Measurements from ENCODE around the gene CEP112.
A peak's percentile ranks its signal among the peaks of the same experiment; 100 is the strongest.
"Not testable (repeated sequence)": the region's sequence is repeated elsewhere in the genome, so short reads cannot be mapped to it uniquely, and the experiment has no call there.

Gene CEP112

DNA sequence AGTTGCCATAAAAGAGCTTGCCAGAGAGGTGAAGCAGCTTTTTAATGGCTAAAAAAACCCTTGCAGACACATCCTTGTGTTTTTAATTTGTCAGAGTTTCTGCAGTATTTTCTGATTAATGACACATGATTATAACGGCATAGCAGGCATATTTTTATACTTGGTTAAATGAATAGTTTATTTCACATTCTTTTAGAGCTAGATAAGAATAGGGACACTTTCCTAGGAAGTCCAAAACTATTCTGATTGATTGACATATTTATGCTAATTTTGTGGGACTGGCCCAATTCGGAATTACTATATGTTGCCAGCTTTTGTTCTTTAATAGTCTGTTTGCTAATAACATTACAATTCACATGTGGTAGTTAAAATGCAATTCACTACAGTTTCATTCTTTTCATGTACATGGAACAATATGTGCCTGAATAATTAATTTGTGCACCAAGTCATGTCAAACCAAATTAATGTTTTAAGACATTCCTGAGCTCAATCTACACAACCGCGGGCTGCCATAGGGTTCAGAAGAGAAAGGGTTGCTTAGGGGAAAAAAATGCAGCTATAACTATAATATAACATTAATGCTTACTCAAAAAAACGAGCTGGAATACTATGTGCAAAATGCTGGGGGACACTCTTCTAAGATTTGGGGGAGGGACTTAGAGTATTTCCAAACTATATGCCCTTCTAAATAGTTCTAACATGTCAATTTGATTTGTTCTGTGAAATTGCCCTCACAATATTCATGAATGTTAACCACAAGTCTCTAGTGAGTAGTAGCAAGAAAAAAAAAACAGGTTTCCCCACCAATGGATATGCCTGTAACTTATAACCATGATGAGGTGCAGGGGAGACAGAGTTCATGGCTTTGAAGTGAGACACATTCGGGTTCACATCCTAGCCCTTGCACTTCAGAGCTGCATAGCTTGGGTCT is 305.4 kb downstream of the CEP112 start:
- no peak for DNase-seq (ENCODE audit: low spot score)

DNA sequence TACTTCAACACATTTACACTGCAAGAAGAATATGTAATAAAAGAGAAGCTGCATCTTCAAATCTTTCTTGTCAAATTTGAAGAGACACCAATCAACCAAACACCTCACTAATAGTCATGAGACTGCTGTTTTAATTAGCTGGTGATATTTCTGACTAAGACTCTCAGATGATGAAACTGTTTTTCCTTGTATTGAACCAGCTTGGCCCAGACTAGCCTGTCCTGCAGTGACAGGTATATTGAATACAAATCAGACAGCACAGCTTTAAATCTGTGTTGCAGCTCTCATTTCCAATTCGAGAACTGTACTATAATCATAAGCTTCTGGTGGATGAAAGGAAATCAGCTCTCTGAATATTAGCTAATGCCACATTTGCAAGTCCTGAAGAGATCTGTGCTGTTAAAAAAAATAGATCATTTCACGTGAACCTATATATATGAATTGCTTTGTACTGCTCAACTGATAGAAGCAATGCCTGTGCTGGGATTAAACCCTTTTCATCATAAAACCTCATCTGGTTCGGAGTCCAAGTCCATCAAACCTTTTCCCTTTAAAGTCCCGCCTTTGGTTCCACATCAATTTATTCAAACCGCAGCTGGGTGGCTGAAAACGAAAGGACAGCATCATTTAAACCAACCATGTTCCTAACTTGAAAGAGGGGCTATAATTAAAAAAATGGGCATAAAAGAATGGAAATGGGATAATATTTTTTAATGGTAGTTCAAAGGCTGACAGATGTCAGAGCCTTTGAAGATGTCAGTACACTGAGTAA is 306.2 kb downstream of the CEP112 start:
- DNase-seq (ENCODE audit: low spot score) = no peak

DNA sequence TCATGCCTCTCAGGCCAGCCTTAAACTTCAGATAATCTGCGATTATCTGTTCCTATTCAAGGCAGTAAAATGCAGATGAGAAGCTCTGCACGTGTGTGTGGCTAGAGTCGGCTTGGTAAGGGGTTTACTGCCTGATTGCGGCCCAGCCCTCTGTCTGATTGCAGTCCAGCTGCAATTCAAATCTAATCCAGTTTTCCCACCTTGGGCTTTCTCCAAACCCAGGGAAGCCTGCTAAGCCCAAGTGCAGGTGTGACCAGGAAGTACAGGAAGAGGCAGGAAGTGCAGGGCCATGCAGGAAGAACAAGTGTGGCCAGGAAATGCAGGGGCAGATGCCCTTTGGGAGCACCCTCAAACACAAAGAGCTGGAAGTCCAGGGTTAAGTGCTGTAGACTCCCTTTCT is 314.9 kb downstream of the CEP112 start:
- peak; percentile 36 for DNase-seq (ENCODE audit: low spot score)

DNA sequence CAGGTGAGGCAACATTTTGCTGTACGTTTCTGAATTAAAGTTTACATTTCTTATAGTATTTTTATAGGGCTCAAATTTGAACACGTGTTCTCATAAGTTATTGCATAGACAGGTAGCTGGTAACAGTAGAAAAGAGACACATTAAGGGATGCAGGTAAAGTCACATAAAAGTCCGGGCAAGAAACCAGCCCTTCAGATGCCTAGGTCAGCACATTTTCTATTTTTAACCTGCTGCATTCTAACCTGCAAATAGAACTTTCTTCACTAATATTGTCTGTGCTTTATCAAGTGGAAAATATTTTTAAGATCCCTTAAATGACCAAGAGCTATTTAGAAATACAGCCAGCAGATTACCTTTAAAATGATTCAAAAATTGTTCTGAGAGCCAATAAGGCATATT is 323.1 kb downstream of the CEP112 start:
- no peak for DNase-seq (ENCODE audit: low spot score)

DNA sequence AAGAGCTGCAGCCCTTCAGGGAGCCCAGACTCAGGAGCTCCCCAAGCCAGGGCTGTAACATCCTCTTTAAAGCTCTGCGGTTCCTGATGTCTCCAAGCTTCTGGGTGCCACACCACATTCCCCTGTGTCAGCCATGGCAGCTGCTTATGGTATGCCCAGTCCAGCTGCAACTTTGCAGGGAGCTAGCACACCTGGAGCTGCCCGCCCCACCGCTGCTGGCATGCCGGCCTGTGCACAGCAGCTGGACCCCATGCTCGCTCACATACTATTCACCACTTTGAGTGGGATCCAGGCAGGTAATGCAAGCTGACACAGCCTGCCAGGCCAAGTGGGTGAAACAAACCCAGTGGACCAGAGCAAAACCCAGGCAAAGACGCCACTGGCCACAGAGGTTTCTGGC is 324.9 kb downstream of the CEP112 start:
- DNase-seq (ENCODE audit: low spot score) = no peak

DNA sequence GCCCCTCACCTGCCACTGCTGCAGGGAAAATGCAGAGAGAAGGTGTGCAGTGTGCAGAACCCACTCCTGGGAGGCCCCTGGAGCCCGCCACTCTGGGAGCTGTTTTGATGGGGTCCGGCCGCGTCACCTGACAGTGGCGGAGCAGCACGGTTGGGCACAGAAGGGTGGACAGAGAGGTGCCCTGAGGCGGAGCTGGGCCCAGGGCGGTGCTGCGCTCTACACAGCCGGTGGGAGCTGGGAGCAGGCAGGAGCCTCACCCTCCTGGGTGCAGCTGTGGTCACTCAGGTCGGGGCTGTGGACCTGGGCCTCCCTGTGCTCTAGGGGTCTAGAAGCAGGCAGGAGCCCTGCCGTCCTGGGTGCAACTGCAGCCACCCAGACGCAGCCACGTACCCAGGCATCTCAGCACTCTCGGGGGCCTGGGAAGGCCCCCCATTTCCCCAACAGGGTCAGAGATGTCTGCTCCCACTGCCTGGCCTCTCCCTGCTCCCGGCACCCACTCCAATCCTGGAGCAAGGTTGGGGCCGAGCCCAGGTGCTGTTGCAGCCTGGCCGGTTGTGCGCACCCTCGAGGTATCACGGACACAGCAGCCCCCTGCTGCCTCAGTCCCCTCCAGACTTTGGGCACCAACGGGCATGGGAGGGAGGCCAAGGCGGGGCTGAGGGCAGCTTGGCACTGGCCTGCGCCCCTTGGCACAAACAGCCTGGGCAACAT is 326.1 kb downstream of the CEP112 start:
- DNase-seq (ENCODE audit: low spot score) = no peak

DNA sequence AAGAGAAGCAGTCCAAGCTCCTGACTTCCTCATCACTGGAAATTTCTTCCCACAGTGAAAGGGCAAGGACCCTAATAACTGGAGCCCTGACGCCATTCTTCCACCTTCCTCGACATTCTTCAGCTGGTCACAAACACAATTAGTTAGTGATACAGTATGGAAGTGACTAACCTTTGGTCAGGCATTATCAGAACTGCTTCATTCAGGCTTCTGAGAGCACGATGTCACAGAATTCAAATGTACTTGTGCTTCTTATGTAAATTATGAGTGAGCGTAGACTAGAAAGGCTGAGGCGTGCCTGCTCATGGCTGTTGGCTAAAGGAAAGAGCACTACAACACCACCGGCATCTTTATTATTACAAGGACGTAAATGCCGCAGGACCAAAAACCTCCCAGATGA is 327.5 kb downstream of the CEP112 start:
- no peak for DNase-seq (ENCODE audit: low spot score)

DNA sequence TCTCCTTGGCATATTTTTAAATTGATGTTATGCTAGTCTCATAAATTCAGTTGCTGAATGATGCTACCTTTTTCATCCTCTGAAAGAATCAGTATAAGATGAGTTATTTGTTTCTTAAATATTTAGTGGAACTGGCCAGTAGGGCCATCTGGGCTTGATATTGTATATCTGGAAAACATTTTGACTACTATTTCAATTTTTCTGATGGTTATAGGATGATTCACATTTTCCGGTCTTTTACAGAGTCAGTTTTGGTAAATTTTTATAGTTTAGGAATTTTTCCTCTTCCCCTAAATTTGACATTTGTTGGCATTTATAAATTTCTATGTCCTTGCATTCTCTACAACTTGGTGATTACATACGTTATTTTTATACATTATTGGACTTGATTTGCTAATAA is 334.2 kb downstream of the CEP112 start:
- DNase-seq (ENCODE audit: low spot score) = no peak

DNA sequence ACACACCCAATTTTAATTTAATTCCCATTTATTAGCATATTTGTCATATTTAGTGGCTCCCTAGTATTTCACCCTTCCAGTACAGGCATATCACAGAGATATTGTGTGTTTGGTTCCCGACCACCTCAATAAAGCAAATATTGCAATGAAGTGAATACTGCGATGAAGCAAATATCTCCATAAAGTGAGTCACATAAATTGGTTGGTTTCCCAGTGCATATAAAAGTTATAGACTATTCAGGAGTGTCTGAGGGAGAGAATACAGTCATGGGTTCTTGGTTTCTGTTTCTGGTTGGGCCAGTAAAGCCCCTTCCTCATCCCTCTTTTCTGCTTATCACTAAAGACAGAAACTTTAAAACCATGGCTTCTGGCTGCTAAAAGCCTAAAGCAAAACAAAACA is 335.1 kb downstream of the CEP112 start:
- DNase-seq (ENCODE audit: low spot score) = no peak

DNA sequence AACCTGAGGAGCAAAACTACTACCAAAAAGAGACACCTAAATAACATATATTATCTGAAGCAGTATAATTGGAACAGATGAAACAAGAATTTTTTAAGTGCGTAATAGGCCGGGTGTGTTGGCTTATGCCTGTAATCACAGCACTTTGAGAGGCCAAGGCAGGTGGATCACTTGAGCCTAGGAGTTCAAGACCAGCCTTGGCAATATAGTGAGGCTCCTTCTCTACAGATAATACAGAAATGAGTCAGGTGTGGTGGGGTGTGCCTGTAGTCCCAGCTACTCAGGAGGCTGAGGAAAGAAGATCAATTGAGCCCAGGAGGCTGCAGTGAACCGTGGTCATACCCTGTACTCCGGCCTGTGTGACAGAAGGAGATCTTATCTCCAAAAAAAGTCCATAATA is 336.3 kb downstream of the CEP112 start:
- DNase-seq (ENCODE audit: low spot score) = no peak

DNA sequence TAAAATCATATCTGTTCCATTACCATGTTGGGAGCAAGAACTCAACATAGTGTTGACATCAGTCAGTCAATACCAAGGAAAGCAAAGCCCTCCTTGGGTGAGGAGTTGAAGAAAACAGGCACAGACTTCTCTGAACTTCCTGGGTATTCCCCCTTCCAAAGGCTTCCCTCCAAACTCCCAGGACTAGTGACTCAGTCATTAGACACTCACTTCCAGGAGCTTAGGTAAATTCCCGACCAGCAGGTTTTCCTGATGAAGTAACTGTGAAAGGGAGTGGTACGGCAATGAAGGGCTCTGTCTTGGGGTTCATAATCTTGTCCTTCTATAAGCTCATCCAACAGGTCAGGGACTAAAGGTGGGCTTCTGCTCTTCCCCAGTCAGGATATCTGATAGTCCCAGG is 336.7 kb downstream of the CEP112 start:
- no peak for DNase-seq (ENCODE audit: low spot score)

DNA sequence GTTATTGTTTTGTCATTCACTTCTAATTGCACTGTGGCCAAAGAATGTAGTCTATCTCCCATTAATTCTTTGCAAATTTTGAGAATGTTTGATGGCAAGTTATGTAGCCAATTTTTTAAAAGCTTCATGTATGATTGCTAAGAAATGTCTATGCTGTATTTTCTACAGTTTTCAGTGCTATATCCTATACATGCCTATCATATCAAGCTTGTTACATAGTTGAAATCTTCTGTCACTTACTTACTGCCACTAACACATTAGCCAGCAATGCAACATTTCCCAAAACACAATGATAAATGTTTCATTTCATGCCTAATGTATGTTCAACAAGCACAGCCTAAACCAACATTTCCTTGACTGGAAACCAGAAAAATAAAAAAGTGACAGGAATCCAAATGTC is 338.1 kb downstream of the CEP112 start:
- no peak for DNase-seq (ENCODE audit: low spot score)

DNA sequence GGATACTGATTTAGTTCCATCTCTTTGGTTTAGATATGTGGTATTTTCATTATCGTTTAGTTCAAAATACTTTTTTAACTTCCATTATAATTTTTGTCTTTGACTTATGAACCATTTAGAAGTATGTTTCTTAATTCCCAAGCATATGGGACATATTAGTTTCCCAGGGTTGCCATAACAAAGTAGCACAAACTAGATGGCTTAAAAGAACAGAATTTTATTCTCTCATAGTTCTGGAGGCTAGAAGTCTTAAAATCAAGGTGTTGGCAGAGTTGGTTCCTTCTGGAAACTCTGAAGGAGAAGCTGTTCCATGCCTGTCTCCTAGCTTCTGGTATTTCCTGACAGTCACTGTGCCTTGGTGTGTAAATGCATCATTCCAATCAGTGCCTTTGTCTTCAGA is 339.0 kb downstream of the CEP112 start:
- DNase-seq (ENCODE audit: low spot score) = no peak

DNA sequence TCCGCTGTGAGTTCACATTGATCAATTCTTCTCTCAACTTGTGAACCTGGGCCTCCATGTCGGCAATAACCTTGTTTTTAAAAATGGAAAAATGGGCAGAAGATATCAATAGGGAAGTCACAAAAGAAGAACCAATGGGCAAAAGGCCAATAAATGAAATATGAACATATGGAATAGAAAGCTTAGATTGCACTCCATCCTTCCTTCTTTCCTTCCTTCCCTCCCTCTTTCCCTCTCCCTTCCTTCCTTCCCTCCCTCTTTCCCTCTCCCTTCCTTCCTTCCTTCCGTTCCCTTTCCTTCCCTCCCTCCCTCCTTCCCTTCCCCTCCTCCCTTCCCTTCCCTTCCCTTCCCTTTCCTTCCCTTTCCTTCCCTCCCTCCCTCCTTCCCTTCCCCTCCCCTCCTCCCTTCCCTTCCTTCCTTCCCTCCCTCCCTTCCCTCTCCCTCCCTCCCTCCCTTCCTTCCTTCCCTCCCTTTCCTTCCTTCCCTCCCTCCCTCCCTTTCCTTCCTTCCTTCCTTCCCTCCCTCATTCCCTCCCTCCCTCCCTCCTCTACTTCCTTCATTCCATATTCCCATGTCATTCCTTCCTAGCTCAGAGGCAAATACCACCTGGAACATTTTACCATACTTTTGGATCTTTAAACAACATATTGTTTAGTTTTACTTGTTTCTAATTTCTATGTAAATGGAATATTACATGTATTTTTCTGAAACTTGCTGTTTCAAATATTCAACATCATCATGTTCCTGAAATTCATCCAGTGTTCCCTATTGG is 339.8 kb downstream of the CEP112 start:
- DNase-seq (ENCODE audit: low spot score) = no peak

DNA sequence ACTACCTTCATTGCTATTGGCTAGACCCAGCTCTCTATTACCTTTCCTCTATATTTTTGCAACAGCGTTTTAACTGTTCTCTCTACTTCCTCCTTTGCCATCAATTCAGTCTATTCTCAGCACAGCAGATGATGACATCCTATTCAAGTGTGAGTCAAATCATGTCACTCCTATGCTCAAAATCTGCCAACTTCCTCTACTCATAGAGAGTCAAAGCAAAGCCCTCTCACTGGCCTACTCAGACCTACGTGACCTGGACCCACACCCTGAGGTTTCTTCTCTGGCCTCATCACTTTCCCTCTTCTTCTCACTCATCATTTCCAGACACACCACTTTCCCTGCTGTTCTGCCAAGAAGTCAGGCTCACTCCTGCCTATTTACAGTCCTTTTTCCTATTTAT is 341.4 kb downstream of the CEP112 start:
- DNase-seq (ENCODE audit: low spot score) = no peak

DNA sequence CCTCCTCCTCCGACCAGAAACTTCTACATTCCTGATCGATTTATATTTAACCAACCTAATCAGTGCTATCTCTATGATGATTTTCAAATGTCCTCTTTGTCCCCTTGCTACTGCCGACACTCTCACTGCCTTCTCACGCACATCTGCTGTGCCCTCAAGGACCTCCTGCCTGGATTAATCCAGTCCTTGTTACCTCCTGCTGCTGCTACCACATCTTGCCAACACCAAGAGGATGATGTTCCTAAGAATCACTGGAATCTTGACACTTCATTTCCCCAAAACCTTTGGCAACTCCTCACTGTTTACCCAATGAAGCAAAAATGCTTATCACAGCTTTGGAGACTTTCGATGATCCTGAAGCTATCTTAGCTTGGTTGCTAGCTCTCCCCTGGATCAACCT is 343.2 kb downstream of the CEP112 start:
- DNase-seq (ENCODE audit: low spot score) = no peak

DNA sequence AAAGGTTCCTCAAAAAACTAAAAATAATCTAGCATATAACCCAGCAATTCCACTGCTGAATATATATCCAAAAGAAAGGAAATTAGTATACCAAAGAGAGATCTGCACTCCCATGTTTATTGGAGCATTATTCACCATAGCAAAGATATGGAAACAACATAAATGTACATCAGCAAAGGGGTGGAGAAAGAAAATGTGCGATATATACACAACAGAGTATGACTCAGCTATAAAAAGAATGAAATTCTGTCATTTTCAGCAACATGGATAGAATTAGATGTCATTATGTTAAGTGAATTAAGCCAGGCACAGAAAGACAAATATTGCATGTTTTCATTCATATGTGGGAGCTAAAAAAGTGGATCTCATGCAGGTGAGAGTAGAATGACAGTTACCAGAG is 350.8 kb downstream of the CEP112 start:
- DNase-seq (ENCODE audit: low spot score) = no peak

DNA sequence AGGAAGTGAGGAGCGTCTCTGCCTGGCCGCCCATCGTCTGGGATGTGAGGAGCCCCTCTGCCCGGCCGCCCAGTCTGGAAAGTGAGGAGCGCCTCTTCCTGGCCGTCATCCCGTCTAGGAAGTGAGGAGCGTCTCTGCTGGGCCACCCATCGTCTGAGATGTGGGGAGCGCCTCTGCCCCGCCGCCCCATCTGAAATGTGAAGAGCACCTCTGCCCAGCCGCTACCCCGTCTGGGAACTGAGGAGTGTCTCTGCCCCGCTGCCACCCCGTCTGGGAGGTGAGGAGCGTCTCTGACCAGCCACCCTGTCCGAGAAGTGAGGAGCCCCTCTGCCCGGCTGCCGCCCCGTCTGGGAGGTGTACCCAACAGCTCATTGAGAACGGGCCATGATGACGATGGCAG is 354.7 kb downstream of the CEP112 start:
- DNase-seq (ENCODE audit: low spot score) = not testable (repeated sequence)

DNA sequence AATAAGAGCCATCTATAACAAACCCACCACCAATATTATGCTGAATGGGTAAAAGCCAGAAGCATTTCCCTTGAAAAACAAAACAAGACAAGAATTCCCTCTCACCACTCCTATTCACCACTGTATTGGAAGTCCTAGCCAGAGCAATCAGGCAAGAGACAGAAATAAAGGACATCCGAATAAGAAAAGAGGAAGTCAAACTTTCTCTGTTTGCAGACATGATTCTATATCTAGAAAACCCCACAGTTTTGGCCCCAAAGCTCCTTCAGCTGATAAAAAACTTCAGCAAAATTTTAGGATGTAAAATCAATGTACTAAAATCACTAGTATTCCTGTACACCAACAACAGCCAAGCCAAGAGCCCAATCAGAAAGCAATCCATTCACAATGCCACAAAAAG is 358.7 kb downstream of the CEP112 start:
- DNase-seq (ENCODE audit: low spot score) = no peak

DNA sequence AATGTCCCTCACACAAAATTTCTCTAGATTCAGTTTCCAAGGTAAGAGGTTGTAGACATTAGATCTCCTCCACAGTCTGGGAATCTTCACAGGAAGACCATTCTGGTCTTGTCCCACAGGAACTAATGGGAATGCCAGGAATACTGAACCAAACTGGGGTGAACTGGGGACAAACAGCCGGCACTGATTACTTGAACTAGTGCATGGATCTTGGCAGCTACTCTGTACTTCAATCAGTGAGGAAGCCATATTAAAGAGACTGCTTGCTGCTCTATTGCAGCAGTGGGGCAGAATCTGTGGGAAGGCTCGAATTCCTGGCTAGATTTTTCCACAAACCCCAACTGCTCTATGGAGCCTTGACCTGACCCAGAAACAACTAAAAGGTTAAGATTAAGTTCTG is 361.6 kb downstream of the CEP112 start:
- DNase-seq (ENCODE audit: low spot score) = no peak

DNA sequence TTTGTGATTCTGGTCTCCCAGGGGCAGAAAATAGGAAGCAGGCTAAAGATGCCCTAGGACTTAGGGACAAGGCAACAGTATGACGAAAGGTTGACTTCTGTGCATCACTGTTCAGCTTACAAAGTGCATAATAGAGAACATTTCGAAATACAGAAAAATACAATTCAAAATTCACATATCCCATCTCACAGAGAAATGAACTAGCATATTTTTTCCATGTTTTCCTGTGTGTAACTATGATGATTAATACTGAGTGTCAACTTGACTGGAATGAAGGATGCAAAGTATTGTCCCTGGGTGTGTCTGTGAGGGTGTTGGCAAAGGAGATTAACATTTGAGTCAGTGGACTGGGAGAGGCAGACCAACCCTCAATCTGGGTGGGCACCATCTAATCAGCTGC is 365.4 kb downstream of the CEP112 start:
- DNase-seq (ENCODE audit: low spot score) = not testable (repeated sequence)

DNA sequence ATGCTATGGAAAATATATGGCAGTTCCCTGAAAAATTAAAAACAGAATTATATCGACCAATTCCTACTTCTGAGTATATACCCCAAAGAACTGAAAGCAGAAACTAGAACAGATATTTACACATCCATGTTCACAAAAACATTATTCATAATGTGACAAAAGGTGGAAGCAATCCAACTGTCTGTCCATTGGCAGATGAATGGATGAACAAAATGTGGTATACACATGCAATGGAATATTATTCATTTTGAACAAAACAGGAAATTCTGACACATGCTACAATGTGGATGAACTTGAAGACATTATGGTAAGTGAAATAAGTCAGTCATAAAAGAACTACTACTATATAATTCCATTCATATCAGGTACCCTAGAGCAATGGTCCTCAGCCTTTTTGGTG is 367.0 kb downstream of the CEP112 start:
- no peak for DNase-seq (ENCODE audit: low spot score)

Data from D341Med (cell line).